Gastrocnemius medialis (tissue), 4 donors: ENCODE data around the gene NAIP. TPM values are rescaled to one million over a fixed set of nuclear protein-coding genes. Genes with fewer than 3 reads are reported as not detected.
"Not testable (repeated sequence)": the region's sequence is repeated elsewhere in the genome, so short reads cannot be mapped to it uniquely, and the experiment has no call there.

Source experiments
- ATAC-seq, 2 donors: fragments of 150-250 bp; one replicate each; pipeline ENCODE4 v1.9.1; 2016
- DNase-seq, 2 donors: peaks; one replicate each; pipeline ENCODE4 v3.0.0-alpha.2; 2019
- H3K27ac ChIP-seq, 4 donors: fragments of 200-600 bp; sonication (generic); 1 replicate in 1 of 4; 2 replicates in 3 of 4; pipeline ENCODE4 v1.5.1; 2016 to 2018; ENCODE audit warnings: mild to moderate bottlenecking in 2 of 4, moderate library complexity in 1 of 4
- H3K27me3 ChIP-seq, 3 donors: fragments of 200-600 bp; sonication (generic) in 2 of 3; 1 replicate in 1 of 3; 2 replicates in 2 of 3; pipeline versions ENCODE4 v1.5.1 to v1.6.0; 2016 to 2019; ENCODE audit warnings: mild to moderate bottlenecking in 1 of 3, moderate library complexity in 1 of 3
- H3K36me3 ChIP-seq, 2 donors: fragments of 200-600 bp; sonication (generic) in 1 of 2; one replicate each; pipeline ENCODE4 v1.5.1; 2017 to 2018
- H3K4me1 ChIP-seq, 2 donors: fragments of 200-600 bp; sonication (generic) in 1 of 2; one replicate each; pipeline ENCODE4 v1.5.1; 2016 to 2017; ENCODE audit warnings: mild to moderate bottlenecking in 2 of 2
- H3K4me3 ChIP-seq, 4 donors: fragments of 200-600 bp; sonication (generic) in 3 of 4; 1 replicate in 1 of 4; 2 replicates in 3 of 4; pipeline ENCODE4 v1.5.1; 2016 to 2019; ENCODE audit warnings: mild to moderate bottlenecking in 2 of 4
- H3K9me3 ChIP-seq, 3 donors: fragments of 200-600 bp; sonication (generic) in 2 of 3; 1 replicate in 1 of 3; 2 replicates in 2 of 3; pipeline ENCODE4 v1.5.1; 2016 to 2019
- in situ Hi-C, 4 donors: fragments of 200-750 bp; cut with MboI; loops; one replicate each; pipeline versions ENCODE4 v1.15.0 to v1.8.0; 2017; ENCODE audit warnings: low sequenced_read_pairs in 4 of 4
- intact Hi-C: fragments of 100-400 bp; cut with DNase I; formaldehyde crosslinking; loops from one replicate; pipeline ENCODE4 v1.15.1; 2023; ENCODE audit warnings: low total_unique reads
- total RNA-seq, 4 donors: library from RNA; depleted of rRNA; stranded (reverse); fragments of >200 nt; gene quantifications; one replicate each; pipeline versions ENCODE4 v1.1.0 to v1.2.3, GENCODE V29; 2016

The NAIP gene, protein sequence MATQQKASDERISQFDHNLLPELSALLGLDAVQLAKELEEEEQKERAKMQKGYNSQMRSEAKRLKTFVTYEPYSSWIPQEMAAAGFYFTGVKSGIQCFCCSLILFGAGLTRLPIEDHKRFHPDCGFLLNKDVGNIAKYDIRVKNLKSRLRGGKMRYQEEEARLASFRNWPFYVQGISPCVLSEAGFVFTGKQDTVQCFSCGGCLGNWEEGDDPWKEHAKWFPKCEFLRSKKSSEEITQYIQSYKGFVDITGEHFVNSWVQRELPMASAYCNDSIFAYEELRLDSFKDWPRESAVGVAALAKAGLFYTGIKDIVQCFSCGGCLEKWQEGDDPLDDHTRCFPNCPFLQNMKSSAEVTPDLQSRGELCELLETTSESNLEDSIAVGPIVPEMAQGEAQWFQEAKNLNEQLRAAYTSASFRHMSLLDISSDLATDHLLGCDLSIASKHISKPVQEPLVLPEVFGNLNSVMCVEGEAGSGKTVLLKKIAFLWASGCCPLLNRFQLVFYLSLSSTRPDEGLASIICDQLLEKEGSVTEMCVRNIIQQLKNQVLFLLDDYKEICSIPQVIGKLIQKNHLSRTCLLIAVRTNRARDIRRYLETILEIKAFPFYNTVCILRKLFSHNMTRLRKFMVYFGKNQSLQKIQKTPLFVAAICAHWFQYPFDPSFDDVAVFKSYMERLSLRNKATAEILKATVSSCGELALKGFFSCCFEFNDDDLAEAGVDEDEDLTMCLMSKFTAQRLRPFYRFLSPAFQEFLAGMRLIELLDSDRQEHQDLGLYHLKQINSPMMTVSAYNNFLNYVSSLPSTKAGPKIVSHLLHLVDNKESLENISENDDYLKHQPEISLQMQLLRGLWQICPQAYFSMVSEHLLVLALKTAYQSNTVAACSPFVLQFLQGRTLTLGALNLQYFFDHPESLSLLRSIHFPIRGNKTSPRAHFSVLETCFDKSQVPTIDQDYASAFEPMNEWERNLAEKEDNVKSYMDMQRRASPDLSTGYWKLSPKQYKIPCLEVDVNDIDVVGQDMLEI (N-terminal part only)
- total RNA-seq: 1 to 10 TPM; 1.7 to 6.5 (median 2.1) TPM

DNA sequence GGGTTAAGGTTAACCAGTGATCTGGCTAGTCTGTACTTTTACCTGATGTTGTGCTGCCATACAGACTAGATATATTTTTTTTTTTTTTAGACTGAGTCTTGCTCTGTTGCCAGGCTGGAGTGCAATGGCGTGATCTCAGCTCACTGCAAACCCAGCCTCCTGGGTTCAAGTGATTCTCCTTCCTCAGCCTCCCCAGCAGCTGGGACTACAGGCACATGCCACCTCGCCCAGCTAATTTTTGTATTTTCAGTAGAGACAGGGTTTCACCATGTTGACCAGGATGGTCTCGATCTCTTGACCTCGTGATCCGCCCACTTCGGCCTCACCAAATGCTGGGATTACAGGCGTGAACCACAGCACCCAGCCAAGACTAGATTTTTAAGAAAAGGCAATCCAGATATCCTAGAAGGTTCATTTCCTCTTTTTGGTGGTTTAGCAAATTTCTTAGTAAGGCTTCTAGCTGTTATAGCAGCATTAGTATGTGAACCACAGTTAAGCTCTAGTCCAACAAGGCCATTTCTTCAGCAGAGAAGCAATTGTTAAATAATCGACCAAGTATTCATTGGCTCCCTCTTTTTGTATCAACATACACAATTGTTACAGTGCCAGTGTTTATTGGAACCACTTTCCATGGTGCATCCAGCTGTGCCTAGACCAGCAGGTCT is at the start of gene NAIP:
Gene NAIP (minus strand): TSS at position 51 of the 665 bp plus-strand sequence. CDS start 12,424 bp downstream, outside the sequence.
- H3K9me3 ChIP-seq, H3K4me3 ChIP-seq, H3K4me1 ChIP-seq, ATAC-seq, intact Hi-C loops, H3K27ac ChIP-seq, H3K27me3 ChIP-seq, DNase-seq, H3K36me3 ChIP-seq, in situ Hi-C loops: not testable (repeated sequence)

DNA sequence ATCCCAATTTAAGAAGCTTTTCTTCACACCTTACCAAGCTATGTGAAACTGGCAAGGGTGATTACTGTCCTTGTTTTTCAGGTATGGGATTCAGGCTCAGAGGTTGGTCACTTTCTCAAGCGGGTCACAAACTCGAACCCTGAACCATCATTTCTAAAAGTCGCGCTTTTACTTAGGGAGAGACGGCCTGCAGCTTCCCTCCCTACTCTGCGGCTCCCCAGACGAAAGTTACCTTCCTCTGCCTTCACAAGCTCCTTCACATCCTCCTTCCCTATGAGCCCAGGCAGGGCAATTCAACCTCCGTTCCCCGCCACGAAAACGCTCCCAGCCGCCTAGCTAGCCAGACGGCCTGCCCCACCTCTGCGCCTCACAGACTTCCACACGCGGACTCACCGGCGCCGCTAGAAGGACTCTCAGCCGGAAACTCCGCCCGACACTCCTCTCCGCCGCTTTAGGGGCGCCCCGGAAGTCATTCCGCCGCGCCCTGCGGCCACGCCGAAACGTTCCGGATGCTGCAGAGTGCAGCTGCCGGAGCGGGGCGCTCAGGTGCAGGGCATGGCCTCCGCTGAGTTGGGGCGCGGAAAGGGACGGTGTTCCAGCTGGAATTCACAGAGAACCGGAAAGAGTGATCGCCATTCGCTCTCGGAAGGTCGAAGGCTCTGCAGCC is 42.3 kb upstream of the NAIP start, which contains the start of gene GTF2H2:
Gene GTF2H2 (minus strand): TSS at position 415 of the 667 bp plus-strand sequence. CDS start 4,913 bp downstream, outside the sequence.
- intact Hi-C loops, H3K36me3 ChIP-seq, H3K4me1 ChIP-seq, H3K27ac ChIP-seq, H3K4me3 ChIP-seq, DNase-seq, H3K9me3 ChIP-seq, in situ Hi-C loops, H3K27me3 ChIP-seq: not testable (repeated sequence)
- ATAC-seq: peak; percentile 66 to 96

DNA sequence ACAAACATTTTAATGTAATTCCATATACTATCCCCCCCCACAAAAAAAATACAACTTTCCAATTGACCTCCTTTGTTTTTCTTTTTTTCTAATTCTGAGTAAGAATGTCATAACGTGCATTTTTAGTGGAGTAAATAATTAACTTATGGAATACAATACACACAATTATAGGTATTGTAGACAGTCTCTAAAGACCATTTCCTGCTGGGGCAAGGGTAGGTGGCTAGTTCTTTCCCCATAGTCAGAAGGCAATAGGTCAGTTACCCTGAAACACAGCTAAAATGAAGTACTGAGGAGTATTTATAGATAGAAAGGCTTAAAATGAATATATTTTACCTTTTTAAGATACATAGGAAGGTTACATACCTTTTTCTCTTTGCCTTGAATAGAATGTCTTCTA is 36.2 kb upstream of the NAIP start:
- H3K27ac ChIP-seq, intact Hi-C loops, H3K4me1 ChIP-seq, H3K9me3 ChIP-seq, H3K36me3 ChIP-seq, DNase-seq, ATAC-seq, H3K4me3 ChIP-seq, H3K27me3 ChIP-seq, in situ Hi-C loops: not testable (repeated sequence)

DNA sequence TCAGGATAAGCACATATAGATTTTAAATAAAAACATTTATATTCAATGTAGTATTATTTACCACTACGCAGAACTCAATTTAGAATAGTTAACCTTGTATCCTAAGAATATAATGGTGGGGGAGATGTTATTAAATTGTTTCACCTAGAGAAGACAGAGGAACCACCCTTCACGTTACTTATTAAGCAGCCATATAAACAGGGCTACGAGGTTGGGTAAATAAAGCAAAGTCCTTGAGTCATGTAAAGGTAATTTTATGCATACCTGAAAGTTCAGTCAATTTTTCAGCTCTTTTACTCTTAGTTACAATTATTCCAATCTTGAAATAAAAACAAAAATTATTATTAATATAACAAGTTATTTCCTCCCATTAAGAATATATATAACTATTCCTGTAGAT is 34.3 kb upstream of the NAIP start:
- DNase-seq, H3K4me1 ChIP-seq, in situ Hi-C loops, H3K9me3 ChIP-seq, ATAC-seq, H3K36me3 ChIP-seq, intact Hi-C loops, H3K27ac ChIP-seq, H3K27me3 ChIP-seq, H3K4me3 ChIP-seq: not testable (repeated sequence)

DNA sequence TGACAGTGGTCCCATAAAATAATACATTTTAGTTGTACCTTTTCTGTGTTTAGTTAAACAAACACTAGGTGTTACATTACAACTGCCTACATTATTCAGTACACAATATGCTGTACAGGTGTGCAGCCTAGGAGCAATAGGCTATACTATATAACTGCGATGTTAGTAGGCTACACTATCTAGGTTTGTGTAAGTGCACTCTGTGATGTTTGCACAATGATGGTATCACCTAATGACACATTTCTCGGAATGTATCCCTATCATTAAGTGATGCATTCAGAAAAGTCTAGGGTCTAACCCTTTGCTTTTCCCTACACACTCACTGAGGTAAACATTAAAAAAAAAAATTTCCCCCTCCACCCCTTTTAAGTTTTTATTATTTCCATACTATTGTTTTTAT is 19.7 kb upstream of the NAIP start:
- intact Hi-C loops: not testable (repeated sequence)

DNA sequence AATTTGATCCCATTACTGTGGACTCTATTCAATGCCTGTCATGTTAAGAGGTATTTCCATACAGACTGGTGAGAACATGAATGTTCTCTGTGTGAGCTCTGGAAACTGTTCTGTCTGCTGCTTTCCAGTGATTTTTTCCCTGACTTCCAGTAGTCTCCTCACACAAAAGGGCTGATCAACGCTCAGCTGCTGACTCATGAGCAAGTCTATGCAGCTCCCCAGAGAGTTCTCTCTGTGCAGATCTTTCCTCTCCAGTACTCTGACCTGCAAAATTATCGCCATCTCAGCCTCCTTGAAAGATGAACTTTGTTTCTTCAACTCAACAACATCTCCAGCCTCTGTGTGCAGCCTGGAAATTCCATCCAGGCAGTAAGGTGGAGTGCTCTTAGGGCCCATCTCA is 19.0 kb upstream of the NAIP start:
- H3K9me3 ChIP-seq, H3K27me3 ChIP-seq, H3K36me3 ChIP-seq, H3K4me3 ChIP-seq, H3K27ac ChIP-seq, intact Hi-C loops, ATAC-seq, H3K4me1 ChIP-seq, in situ Hi-C loops, DNase-seq: not testable (repeated sequence)

More for the DNA sequence above, 19.7 kb upstream of the NAIP start:
- ATAC-seq, H3K4me1 ChIP-seq, H3K4me3 ChIP-seq, H3K9me3 ChIP-seq, in situ Hi-C loops, H3K36me3 ChIP-seq, DNase-seq, H3K27me3 ChIP-seq, H3K27ac ChIP-seq: not testable (repeated sequence)

DNA sequence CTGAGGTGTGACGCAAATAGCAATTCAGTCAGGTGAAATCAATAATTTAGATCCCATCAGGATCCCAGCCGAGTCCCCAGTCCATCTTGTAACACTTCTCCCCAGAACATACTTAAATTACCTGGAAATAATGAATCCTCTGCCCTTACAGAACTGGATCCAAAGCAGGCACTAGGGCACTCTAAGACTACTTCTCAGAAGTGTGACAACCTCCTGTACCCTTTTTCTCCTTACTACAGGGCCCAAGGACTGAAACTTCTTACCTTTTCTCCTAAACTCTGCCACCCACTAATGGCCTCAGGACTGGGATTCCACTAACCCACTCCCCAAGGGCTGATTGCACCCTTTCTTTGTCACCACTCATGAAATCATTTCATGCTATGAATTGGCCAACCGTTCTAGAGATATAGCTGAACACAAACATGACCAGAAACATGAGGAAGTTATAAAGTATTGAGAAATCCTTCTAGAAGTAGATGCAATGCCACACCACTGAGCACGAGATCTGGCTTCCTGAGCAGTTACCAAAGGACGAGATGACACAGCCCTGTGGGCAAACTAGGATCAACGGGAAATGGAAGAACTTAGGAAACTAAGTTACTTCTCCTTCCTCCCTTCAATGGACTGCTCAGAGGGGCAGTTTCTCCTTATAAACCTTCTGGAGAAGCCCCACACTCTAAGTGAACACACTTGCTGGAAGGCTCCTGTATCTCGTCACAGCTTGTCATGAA is 6.1 kb upstream of the NAIP start:
- intact Hi-C loops, H3K4me3 ChIP-seq, H3K4me1 ChIP-seq, H3K36me3 ChIP-seq, H3K27ac ChIP-seq, in situ Hi-C loops, H3K27me3 ChIP-seq, H3K9me3 ChIP-seq, DNase-seq: not testable (repeated sequence)
- ATAC-seq: peak in 1 of 2 donors; percentile 53

DNA sequence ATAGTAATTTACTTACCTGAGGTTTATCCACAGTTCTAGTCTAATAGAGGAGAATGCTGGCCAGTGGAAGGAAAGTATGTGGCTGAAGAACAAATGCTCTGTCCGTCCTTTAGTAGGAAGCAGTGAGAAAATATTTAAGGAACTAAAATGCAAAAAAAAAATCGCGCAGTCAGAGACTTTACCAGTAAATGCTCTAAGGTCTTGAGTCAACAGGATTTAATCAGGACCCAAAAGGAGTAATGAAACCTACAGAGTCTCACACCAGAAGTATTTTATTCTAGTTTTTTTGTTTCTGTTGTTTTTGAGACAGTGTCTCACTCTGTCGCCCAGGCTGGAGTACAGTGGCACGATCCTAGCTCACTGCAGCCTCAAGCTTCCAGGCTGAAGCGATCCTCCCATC is 4.5 kb downstream of the NAIP start:
- H3K27me3 ChIP-seq, DNase-seq, intact Hi-C loops, H3K27ac ChIP-seq, ATAC-seq, in situ Hi-C loops, H3K4me3 ChIP-seq, H3K9me3 ChIP-seq, H3K4me1 ChIP-seq, H3K36me3 ChIP-seq: not testable (repeated sequence)

DNA sequence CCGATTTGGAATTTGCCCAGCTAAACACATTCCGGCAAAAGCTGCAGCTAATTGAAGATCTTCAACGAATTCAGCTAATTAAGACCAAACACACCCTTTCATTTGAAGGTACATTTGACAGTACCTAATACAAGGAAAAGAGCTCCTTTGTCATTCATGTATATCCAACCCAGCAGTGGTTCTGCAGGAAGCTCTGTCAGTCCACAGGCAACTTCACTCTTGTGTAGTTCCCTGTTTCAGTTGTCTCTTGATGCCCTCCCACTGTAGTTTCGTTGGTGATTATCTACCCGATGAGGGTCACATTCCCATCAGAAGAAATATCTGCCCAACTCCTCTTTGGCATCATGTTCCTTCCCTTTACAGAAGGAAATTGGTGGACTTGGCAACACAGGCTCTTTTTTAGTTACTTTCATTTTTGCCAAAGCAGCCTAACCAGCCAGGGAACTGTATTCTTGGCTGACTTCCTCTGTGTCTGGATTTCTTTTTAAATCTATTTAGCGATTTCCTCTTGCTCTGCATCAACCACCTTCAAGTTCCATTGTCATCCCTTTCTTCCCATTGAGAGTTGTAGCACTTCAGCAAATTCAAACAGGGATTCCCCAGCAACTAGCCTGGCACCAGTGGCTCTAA is 6.6 kb downstream of the NAIP start:
- H3K36me3 ChIP-seq, ATAC-seq, intact Hi-C loops: not testable (repeated sequence)

More for the DNA sequence above, 6.6 kb downstream of the NAIP start:
- H3K27me3 ChIP-seq, H3K27ac ChIP-seq, H3K9me3 ChIP-seq, DNase-seq, H3K4me3 ChIP-seq, H3K4me1 ChIP-seq, in situ Hi-C loops: not testable (repeated sequence)
